ENCODE data around the gene NPM3. TPM values are rescaled to one million over a fixed set of nuclear protein-coding genes. Genes with fewer than 3 reads are reported as not detected.

NPM3 gene
- total and polyA plus RNA-seq, 2 of the 4 experiments (the other 2 are of a cell fraction), result 84.1 to 112 TPM

GRCh38 chr10:101778151-101778780 is 5.0 kb downstream of the NPM3 start:
- Histone ChIP-seq H3K36me3 (ENCODE audit: control insufficient read depth, insufficient read depth, low read length) (no peaks in the 10 kb centered on the region; the same call in 1 of the 2 replicates), H3K9ac (ENCODE audit: low read depth, low read length) (no peak overlapping the region), H4K91ac (ENCODE audit: insufficient read depth, low read depth, low read length) (no peak overlapping the region), H2AK5ac (ENCODE audit: low read depth, low read length) (no peak overlapping the region; the same call in 1 of the 2 replicates), H3K18ac (ENCODE audit: low read depth, low read length) (no peak overlapping the region), H2BK120ac (ENCODE audit: low read depth, low read length) (no peak overlapping the region), H2BK5ac (ENCODE audit: low read depth, low read length, poor library complexity, severe bottlenecking) (no peak overlapping the region), H4K8ac (ENCODE audit: low read depth in 2 of 2, low read length in 2 of 2) (no peak overlapping the region), H3K23ac (ENCODE audit: low read depth, low read length) (no peak overlapping the region), H4K5ac (ENCODE audit: low read depth, low read length) (no peak overlapping the region), H2AFZ (replicated peaks; ENCODE audit: low read length, poor library complexity) (peak overlapping the region; percentile 49), H3K79me1 (ENCODE audit: low read depth in 1 of 2, low read length in 2 of 2) (peaks cover 14 to 28% of the 10 kb centered on the region in 2 experiments; a peak in 3 of 4 replicates), H2BK15ac (ENCODE audit: low read depth, low read length) (no peak overlapping the region), H3K56ac (ENCODE audit: extremely low read depth, insufficient read depth, low read length) (no peak overlapping the region), H3K4me2 (ENCODE audit: low read depth, low read length) (no peak overlapping the region), H2AK9ac (replicated peaks; ENCODE audit: low read depth, low read length, poor library complexity) (no peak overlapping the region), H3K14ac (replicated peaks; ENCODE audit: low read depth, low read length) (no peak overlapping the region), H3K4ac (ENCODE audit: low read depth, low read length) (no peak overlapping the region), H3K27ac (ENCODE audit: insufficient read depth, low read length) (no peak overlapping the region), H3K27me3 (ENCODE audit: control insufficient read depth, insufficient read depth, low read length) (peaks cover 44% of the 10 kb centered on the region), H3K4me1 (ENCODE audit: control insufficient read depth, insufficient read depth, low read length) (peaks cover 13% of the 10 kb centered on the region), H3K4me3 (ENCODE audit: insufficient read depth, low read depth, low read length) (no peak overlapping the region), H4K20me1 (ENCODE audit: insufficient read depth, low read length) (peaks cover 34% of the 10 kb centered on the region), H3K9me1 (ENCODE audit: insufficient read depth, low read length) (no peaks in the 10 kb centered on the region), H2BK20ac (ENCODE audit: low read depth, low read length) (no peak overlapping the region), H3K9me3 (ENCODE audit: control insufficient read depth, insufficient read depth, low read length) (no peaks in the 10 kb centered on the region)
- no TSS peak for BruUV-seq (replicated peaks)
- DNase-seq, result no peak
- intact Hi-C loops (cut with micrococcal nuclease) (no loop called here), in situ Hi-C loops (cut with MboI; ENCODE audit: low sequenced_read_pairs) (no loop called here), dilution Hi-C loops (cut with HindIII; ENCODE audit: low sequenced_read_pairs, unreplicated experiment) (no loop called here)
- no peak for ATAC-seq (ENCODE audit: low read depth)
- 83% methylated on average over 3 of the region's 12 CpGs; no CpG with 5 or more reads in 1 of the 2 experiments for WGBS, 2 experiments (ENCODE audit: extremely low coverage in 2 of 2, insufficient read length in 1 of 2)
- ChIA-PET POLR2A (ENCODE audit: unreplicated experiment) (no interaction called here), CTCF (no interaction called here)
- TF ChIP-seq USF2 (IDR thresholded peaks at IDR 0.05; ENCODE audit: low read depth, low read length), result no peak
- no peak for TF ChIP-seq MAZ (IDR thresholded peaks at IDR 0.05; ENCODE audit: borderline replicate concordance, low read depth, low read length)
- TF ChIP-seq CHD1 (IDR thresholded peaks at IDR 0.05; ENCODE audit: low read depth, low read length), result no peak
- no peak for TF ChIP-seq RCOR1 (IDR thresholded peaks at IDR 0.05; ENCODE audit: insufficient replicate concordance, low read length)
- TF ChIP-seq RFX5 (IDR thresholded peaks at IDR 0.05; ENCODE audit: low read depth, low read length), result no peak
- TF ChIP-seq NFE2L2 (IDR thresholded peaks at IDR 0.05; ENCODE audit: low read depth, low read length), result no peak
- TF ChIP-seq FOS (IDR thresholded peaks at IDR 0.05; ENCODE audit: low read depth, low read length), result no peak
- TF ChIP-seq POLR2A (IDR thresholded peaks at IDR 0.05; ENCODE audit: low read depth, low read length), result no peak
- TF ChIP-seq CEBPB (IDR thresholded peaks at IDR 0.05; ENCODE audit: low read depth, low read length), result no peak
- TF ChIP-seq ELK1 (IDR thresholded peaks at IDR 0.05; ENCODE audit: borderline replicate concordance, low read depth, low read length), result no peak
- no peak for TF ChIP-seq MAFK (IDR thresholded peaks at IDR 0.05; ENCODE audit: low read depth, low read length)
- TF ChIP-seq MXI1 (IDR thresholded peaks at IDR 0.05; ENCODE audit: borderline replicate concordance, low read depth, low read length), result no peak
- no peak for TF ChIP-seq SMC3 (IDR thresholded peaks at IDR 0.05; ENCODE audit: low read depth, low read length)
- no peak for TF ChIP-seq RAD21 (IDR thresholded peaks at IDR 0.05; ENCODE audit: low read length)
- TF ChIP-seq BHLHE40 (IDR thresholded peaks at IDR 0.05; ENCODE audit: low read depth, low read length), result no peak
- no peak for TF ChIP-seq CTCF (conservative IDR thresholded peaks at IDR 0.05; ENCODE audit: low read depth, low read length)
